NAMALWA (cell line): ENCODE data around the gene TPM1.

Experiments used
- DNase-seq: peaks from one replicate; pipeline ENCODE4 v3.0.0-alpha.2; 2015; ENCODE audit warnings: low spot score

Gene TPM1

DNA sequence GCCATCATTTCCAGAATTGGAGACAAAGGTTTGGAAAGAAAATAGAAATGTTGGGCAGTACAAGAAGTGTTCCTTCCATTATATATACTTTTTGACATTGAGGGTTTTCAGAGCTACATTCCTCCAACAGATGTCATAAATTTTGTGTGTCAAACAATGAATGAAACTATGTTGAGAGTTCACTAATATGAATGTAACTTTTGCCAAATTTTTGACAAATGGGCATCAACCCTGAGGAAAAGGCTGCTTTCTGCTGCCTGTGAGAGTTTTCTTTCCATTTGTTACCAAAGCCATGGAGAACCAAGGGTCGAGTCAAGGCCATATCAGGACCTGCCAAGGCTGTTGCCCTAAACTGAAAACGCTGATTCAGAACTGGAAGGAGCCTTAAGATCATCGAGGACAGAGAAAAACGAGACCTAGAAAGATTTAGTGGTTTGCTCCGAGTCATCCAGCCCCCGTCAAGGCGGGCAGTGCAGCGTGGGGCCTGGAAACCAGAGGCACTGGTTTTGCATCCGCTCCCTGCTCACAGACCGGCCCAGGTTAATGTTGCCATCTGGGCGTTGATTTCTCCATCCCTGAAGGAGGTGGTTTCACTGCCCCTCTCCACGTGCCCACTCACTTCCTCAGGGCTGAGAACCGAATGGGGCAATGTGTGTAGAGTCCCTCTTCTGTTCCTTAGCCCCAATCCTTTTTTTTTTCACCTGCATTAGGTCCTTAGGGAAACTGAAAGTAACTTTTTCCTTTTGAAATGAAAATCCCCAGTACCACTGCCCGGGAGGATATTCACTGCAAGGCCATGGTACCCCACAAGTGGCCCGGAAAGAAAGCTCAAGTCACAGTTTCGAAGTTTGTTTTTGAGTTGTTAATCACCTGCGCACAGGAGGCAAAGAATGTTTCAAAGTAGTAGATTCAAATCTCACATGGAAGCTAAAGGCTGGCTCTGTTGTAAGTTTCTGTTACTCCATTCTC, 32.8 kb downstream of the TPM1 start:
- DNase-seq, result no peak

DNA sequence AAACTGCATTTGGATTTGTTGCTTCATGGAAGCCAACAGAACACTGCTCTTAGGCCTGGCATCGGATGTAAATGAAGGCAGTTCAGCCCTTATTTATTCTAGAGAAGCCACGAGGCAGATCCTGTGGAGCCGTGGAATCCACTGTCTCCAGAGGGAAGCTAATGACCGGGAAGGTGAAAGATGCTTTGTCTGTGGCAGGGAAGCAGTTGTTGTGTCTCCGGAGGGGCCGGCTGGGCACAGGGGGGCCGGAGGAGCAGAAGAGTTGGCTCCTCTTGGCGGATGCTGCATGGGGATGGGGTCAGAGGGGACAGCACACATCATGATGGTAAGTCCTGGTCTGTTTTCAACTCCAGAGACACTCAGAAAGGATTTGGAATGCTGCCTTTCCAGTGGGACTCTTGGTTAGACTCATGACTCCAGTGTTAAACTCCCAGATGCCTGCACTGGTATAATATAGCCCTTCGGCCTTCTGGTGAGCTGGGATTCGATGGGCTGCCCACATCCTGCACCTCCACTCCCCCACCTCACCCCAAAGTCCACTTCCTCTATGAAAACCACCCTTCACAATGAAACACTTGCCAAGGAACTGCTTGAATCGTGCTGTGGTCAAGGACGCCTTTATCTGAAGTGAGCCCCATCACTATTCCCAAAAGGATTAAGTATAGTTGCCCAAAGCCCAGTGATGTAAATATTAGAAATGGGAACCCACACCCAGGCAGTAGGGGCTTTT, 33.6 kb downstream of the TPM1 start:
- no peak for DNase-seq

DNA sequence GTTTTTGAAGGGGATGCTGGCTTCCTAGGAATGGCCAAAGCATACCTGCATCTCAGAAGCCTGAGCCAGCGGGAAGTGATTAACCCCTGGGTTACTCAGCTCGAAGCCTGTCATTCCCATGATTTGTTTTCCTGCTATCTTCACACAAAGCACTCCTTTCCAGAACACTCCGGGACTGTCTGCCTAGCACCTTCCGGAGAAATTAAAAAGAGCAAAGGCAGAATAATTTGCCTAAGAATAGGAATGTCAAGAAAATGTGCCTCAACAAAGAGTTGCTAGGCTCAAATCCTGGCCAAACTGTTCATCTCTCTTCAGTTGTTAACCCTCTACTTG, 34.1 kb downstream of the TPM1 start:
- DNase-seq, result no peak

DNA sequence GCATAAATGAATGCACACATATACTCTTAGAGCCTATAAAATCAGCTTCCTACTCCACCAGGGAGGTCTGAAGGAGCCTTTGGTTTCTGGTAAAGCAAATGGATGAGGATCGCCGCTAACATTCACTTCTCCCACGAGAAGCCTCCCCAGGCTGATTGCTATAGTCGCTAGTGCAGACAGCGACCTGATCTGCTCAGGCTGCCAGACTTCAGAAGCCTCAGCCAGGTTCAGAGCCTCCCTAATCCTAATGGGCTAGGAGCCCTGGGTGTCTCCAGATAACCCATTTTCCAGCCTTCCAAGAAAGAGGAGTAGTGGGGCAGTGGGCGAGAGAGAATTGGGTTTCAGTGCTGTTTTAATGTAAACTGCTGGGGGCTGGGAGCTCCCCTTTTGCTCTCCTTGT, 35.4 kb downstream of the TPM1 start:
- DNase-seq, result no peak

DNA sequence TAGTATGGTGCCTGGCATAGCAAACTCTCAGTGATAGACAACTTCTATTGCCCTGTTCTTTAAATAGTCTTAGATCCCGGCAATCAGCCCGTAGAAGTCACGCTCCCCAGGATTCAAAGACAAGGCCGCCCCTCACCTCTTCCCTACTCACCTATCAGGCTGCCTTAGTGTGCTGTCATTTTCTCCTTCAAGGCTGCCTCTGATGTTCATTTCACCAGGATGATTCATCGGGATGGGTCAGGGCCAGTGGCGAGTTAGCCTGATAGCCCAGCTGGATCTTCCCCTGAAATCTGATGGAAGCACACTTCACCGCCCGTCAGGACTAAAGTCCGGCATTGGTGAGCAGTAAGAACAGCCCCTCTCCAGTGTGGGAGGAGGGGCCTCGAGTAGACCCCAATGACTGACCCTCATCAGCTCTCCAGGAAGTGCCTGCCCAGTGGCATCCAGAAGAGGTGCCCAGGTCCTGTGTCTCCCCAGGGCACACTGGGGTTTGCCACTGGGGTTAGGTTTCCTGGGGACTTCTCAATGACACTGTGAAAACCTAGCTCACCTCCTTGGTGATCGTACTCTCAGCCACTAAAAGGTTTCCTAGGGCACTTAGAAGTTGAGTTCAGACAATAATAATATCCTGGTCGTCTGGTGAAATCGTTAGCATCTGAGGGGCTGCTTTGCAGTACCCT, 37.5 kb downstream of the TPM1 start:
- no peak for DNase-seq

DNA sequence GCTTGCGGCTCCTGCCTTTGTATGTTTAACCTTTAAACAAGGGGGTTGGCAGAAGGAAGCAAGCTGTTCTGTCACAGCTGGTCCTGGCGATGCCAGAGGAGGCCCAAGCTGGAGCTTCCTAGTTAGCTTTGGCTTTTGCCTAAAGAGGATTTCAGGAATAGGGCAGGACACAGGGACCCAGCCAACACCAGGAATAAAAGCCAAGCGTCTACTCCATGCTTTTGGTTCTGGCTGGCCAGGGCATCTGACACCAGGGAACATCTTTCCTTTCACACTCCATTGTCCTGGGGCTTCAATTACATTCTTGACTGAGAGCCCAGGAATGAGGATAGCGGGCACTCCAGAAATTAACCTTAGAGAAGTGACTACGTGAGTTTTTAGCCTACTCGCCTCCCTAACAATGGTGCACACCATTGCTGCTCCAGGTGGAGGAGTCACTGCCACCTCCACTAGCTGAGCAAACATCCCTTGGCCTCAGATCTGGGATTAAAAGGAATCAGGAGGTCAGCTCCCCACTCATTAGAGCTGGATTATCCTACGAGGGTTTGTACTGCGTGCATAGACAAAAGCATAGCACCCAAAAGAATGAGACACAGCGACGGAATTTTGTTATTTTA, 38.2 kb downstream of the TPM1 start:
- DNase-seq, result no peak

DNA sequence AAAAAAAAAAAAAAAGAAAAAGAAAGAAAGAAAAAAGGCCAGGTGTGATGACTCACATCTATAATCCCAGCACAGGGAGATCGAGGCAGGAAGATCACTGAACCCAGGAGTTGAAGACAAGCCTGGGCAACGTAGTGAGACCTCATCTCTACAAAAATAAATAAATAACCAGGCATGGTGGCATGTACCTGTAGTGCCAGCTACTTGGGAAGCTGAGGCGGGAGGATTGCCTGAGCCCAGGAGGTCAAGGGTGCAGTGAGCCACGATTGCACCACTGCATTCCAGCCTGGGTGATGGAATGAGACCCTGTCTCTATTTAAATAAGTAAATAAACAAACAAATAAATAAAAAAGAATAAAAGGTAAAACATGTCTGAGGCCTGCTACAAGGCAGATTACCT, 39.8 kb downstream of the TPM1 start:
- DNase-seq, result no peak

DNA sequence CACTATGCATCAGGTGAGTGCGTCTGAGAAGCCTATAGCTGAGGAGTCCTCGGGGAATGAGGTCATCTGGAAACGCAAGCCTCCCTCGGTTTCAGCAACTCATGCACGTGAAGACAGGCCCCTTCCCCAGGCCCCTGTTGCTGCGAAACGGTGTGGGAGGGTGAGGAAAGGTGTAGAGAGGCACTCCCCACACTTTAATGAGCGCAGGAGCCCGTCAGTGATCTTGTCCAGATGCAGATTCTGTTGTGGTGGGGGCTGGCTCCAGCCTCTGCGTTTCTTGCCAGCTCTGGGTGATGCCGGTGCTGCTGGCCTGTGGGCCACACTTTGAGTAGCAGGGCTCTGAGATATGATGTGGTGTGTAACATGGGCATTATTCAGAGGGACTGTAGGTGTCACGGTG, 40.5 kb downstream of the TPM1 start:
- no peak for DNase-seq

DNA sequence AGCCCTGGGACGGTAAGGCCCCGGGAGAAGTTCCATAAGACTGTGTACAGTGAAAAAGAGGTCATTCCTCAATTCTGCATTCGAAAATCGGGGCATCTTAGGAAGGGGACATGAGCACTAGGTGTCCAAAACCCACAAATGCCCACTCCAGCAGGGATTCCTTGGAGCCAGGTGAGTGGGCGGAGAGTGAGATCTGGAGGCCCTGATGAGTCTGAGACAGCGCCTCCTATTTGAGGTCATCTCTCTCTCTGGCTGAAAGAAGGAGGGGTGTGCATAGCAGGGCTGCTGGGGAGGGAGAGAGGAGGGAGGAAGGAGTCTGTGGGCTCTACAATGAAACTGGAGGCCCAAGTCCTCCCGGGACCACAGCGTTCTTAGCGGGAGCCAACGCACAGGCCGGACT, 41.0 kb downstream of the TPM1 start:
- DNase-seq, result no peak

DNA sequence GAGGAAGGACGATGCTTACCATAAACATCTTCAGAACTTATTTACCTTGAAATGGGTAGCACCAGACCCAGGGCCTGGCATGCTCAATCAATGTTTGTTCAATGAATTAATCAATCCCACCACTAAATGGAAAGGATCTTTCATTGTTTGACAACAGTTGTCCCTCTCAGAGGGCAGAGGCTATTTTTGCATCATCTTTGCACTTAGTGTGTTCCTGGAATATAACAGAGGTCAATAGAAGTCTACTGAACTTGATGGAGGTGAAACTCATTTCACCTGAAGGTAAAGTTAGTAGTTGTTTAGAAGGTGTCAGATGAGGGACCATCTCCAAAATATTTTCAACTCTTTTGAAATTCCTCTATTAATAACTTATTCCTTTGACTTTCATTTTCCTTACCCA, 42.3 kb downstream of the TPM1 start:
- DNase-seq, result no peak

DNA sequence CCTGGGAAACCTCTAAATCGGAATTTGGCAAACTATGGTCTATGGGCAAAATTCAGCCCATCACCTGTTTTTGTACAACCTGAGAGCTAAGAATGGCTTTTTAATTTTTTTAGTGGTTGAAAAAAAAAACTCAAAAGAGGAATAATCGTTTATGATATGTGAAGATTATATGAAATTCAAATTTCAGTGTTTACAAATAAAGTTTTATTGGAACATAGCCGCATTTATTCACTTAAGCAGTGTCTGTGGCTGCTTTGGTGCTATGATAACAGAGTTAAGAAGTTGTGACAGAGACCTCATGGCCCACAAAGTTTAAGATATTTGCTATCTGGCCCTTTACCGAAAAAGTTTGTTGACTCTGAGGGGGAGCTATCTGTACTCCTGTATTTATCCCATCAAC, 42.7 kb downstream of the TPM1 start:
- no peak for DNase-seq

DNA sequence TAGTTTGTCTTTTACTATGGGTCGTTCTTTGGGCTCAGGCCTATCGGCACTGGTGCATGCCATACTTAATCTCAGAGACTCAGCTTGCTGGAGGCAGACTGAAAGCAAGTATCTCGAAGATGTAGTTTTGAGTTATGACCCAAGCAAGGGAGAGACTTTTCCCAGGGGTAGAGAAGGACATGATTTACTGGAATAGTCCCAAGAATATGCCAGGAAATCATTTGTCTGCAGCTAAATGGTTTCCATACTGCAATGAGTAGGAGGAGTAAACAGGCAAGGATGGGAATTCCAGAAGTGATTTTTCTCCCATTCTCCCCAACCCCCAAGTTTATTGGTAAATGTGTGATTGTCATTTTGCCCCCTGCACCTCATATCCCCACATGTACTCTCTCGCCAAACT, 43.7 kb downstream of the TPM1 start:
- DNase-seq, result no peak

DNA sequence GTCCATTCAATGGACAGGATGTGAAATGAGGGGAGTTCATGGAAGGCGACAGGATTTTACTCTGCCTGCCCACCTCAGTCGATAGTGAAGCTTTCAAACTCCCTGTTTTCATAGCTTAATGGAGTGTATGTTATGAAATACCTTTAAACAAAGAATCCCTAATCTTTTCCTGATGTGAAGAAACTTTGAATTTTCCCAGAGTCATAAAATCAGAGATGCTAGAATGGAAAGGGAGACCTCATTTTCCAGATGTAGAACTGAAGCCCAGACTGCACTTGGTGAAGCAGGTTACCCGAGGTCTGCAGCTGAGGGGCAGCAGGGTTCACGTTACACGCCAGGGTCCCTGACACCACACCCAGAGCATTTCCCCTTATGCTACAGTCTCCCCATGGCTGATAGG, 44.4 kb downstream of the TPM1 start:
- no peak for DNase-seq

DNA sequence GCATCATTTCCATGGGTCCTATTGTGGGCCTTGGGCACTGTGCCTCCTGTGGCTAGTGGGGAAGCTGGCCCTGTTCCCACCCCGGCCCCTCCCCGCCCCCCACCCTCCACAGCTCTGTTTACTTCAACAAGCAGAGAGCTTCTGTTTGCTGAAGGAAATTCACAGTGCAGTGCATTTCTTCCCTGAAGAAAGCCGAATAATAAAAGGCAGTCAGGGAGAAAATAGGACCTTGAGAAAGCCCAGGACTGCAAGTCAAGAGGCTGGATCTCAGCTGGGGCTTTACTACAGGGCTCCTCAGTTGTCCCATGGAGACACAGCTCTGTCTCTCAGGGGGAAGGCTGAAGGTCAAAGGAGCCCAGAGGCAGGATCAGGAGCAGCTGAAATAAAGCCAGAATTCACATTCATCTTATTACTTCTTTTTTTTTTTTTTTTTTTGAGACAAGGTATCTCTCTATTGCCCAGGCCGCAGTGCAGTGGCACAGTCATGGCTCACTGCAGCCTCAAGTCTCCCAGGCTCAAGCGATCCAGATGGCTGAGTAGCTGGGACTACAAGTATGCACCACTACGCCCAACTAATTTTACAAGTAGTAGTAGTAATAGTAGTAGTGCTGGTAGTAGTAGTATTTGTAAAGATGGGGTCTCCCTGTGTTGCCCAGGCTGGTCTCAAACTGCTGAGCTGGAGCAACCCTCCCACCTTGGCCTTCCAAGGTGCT, 46.1 kb downstream of the TPM1 start:
- no peak for DNase-seq

DNA sequence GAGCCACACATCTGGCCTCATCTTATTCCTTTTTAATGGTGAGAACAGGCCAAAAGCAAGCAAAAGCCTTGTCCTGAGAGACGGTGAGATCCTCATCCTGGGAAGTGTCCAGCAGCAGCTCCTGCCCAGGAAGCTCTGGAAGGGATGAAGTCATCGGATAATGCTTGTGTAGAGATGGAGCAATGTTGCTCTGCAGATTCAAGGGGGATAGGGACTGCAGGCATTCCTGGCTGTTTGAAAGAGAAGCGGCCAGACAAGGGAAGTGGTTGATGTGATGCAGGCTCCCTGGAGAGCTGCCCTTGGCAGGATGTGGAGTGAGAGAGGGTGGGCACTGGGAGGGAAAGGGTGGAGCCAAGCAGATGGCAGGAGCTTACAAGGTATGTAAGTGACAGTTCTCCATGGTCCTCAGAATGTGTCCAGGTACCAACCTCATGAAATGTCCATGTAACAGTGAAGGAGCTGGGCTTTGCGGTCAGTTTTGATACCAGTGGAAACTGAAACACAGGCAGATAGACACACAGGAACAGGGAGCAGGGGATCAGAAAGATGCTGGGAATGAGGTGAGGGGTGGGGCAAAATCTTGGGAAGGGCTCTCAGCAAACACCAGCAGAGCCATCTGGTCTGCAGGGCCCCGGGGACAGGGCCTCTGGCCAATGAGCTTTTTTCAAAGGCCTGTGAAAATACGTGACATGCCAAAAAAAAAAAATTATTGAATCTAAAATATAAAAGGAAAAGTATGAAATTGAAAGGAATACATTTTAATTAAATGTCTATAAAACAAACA, 46.9 kb downstream of the TPM1 start:
- no peak for DNase-seq

DNA sequence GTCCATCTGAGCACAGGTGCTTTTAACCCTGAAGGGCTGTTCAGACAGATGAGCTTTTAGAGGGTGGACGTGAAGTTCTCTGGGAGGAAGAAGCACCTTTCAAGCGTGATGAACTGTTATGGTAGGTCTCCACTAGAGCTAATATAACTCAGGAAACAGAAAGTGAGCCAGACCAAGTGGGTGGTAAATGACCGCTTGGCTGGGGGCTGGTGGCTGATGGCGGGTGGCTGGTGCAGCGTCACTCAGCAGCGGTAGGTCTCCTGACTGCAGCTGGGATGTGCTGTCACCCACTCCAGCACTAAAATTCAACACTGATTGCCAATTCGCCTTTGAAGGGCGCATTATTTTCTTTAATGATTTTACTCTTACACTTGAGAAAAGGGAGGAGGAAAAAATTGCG, 47.9 kb downstream of the TPM1 start:
- DNase-seq, result no peak

DNA sequence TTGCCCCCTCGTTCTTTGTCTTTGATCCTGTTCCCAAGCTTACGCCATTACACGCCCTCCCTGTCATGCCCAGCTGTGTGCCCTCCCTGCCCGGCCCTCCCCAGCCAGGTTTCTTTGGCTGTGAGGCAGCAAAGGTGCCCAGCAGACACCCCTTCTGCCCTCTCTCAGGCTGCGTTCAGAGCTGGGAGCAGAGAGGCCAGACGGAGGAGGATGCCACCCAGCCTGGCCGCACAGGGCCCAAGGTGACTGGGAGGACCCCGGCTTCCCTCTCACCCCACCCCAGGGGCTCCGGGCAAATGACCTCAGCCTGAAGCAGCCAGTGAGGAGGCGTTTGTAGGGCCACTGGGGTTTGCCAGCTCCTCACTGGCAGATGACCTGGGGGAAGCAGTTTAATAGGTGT, 48.3 kb downstream of the TPM1 start:
- no peak for DNase-seq

DNA sequence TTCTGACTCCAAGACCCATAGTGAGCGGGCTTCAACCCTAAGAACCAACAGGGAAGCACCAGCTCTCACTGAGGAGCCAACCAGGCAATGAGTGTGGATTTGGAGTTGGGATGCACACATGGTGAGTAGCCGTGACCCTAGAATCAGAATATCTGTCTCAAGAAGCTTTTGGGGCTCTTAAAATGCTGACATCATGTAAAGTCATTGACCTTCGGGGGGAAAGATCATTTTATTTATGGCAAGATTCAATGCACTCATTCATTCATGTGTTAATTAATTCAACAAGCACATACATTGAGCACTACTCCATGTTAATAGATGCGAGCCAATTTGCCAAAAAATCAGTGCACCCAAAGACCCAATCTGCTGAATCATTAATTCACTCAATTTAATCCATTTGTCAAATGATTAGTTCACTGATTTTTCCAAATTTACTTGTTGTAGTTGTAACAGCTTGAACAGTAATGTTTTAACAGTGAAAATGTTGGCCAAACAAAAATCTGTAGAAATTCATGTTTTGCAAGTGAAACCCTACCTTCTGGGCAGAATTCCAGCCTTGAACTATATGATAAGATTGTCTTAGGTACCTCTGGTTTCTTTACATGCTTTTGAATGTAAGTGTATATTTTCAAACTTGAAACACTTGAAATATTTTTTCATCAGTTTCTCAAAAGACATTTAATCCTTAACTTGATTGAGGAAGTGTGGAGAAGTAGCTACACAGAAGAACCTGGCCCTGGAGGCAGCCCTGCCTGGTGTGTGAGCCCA, 49.3 kb downstream of the TPM1 start:
- DNase-seq, result no peak

DNA sequence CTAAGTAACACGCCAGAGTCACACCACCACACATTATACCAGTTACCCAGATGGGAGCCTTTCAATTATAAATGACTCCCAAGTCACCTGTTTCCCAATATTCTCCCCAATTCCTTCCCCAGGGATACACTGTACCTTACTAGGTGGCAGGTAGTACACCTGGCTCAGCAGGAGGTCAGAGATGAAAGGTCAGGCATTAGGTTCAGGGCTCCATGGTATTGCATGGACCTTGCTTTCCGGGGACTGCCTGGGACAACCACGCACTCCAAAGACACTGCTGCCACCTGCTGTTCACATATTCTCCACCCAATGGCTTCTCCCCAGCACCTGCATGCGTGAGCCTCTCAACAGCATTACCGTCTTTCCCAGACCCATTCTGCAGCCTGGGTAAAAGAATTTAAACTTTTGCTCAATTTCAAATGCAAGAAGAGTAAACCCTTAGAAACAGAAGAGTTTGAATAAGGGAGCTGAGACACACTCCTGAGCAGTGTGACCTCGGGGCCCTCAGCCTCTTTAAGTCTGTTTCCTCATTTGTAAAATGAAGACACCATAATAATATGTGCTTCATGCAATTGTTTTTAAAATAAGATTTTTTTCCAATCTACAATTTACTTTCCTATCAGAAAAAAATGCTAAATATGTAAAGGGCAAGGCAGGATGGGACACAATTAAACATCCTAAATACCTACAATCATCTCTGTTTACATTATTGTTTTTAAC, 51.1 kb downstream of the TPM1 start:
- peak; percentile 80 for DNase-seq

DNA sequence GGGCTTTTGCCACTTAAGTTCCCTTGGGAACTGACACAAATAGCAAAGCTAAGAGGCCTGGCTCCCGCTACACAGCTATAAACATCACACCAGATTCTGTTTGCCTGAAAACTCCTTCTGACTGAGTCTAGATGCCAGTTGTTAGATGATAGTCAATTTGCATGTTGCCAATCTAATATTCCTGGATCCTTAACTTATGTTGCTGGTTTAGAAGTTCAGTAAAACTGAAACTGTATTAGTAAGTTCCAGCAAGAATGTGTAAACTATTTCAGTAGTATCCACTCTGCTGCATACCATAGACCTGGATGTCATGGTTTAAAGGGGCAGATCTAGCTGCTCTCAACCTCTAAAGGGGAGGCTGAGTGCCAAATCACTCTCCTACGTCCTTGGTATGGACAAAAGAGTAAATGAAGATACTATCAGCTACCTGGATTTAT, 52.0 kb downstream of the TPM1 start:
- no peak for DNase-seq
